Ectodermal cell (in vitro differentiated cells): ENCODE results near the gene SUGP2. TPM values are rescaled to one million over a fixed set of nuclear protein-coding genes. Genes with fewer than 3 reads are reported as not detected.

ENCODE experiments used
- H3K27ac ChIP-seq: 2 replicates; pipeline ENCODE4 v1.7.0; 2013; ENCODE audit warnings: mild to moderate bottlenecking, low read depth, low read length; ENCODE audit not compliant: insufficient read depth, poor library complexity, severe bottlenecking
- H3K27me3 ChIP-seq: 2 replicates; pipeline ENCODE4 v1.7.0; 2013; ENCODE audit warnings: mild to moderate bottlenecking, low read length; ENCODE audit not compliant: insufficient read depth, control insufficient read depth, poor library complexity, severe bottlenecking
- H3K36me3 ChIP-seq: one replicate; pipeline ENCODE4 v1.7.0; 2013; ENCODE audit warnings: low read length; ENCODE audit not compliant: control insufficient read depth, insufficient read depth
- H3K4me1 ChIP-seq: one replicate; pipeline ENCODE4 v1.7.0; 2013; ENCODE audit warnings: low read length; ENCODE audit not compliant: control insufficient read depth, insufficient read depth
- H3K4me3 ChIP-seq: 2 replicates; pipeline ENCODE4 v1.7.0; 2013; ENCODE audit warnings: low read depth, low read length, control low read depth; ENCODE audit not compliant: insufficient read depth
- H3K9me3 ChIP-seq: 2 replicates; pipeline ENCODE4 v1.7.0; 2013; ENCODE audit warnings: mild to moderate bottlenecking, low read length, moderate library complexity; ENCODE audit not compliant: control insufficient read depth
- WGBS, 2 experiments: methylation state at CpG; one replicate each; pipeline ENCODE4 v1.1.7; 2013; ENCODE audit warnings: missing lambda C conversion rate in 2 of 2; 5-methylcytosine and 5-hydroxymethylcytosine counted together
- polyA plus RNA-seq, 4 experiments: library from polyadenylated mRNA; stranded (reverse); fragments of 50-300 nt; gene quantifications; one replicate each; pipeline ENCODE4 v1.2.3, GENCODE V29; 2013

The SUGP2 gene
- 129 TPM for polyA plus RNA-seq (2013, experiment 1 of 4)
- polyA plus RNA-seq (2013, experiment 2 of 4), result 141 TPM
- polyA plus RNA-seq (2013, experiment 3 of 4), result 120 TPM
- 126 TPM for polyA plus RNA-seq (2013, experiment 4 of 4)

GRCh38 chr19:19033426-19034203 lies at the start of gene SUGP2, which contains the start of gene ARMC6:
Gene SUGP2 (minus strand): TSS chr19:19033517. CDS start chr19:19031071, 2,446 bp downstream.
Gene ARMC6 (plus strand): TSS chr19:19033603. CDS start chr19:19034210, 607 bp downstream.
- Histone ChIP-seq H3K9me3 (no peaks in the 10 kb centered on the region), H3K36me3 (peaks cover 11% of the 10 kb centered on the region), H3K4me3 (peak within 1 kb of the TSS; percentile 85), H3K27me3 (no peaks in the 10 kb centered on the region), H3K27ac (peak within 1 kb of the TSS; percentile 65), H3K4me1 (no peaks in the 10 kb centered on the region)
- WGBS, 2 experiments, result 0% methylated on average over 94 of the region's 94 CpGs

GRCh38 chr19:19081642-19082151 lies 48.4 kb upstream of the SUGP2 start:
- Histone ChIP-seq H3K9me3 (no peaks in the 10 kb centered on the region), H3K4me3 (no peak overlapping the region), H3K27ac (no peak overlapping the region), H3K36me3 (no peaks in the 10 kb centered on the region), H3K27me3 (no peaks in the 10 kb centered on the region), H3K4me1 (no peaks in the 10 kb centered on the region)
- WGBS, 2 experiments, result 85 to 89% methylated on average over 16 of the region's 16 CpGs

DNA sequence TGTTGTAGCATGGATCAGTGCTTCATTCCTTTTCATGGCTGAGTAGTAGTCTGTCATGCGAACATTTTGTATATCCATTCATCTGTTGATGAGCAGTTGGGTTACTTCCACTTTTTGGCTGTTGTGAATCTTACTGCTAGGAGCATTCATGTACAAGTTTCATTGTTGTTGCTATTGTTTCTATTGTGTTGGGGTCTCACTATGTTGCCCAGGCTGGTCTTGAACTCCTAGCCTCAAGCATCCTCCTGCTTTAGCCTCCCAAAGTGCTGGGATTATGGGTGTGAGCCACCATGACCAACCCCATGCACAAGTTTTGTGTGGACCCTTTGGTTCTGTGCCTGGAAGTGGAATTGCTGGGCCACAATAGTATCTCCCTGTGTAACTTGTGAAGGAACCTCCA lies 46.3 kb upstream of the SUGP2 start:
- Histone ChIP-seq H3K27ac (no peak overlapping the region), H3K9me3 (no peaks in the 10 kb centered on the region), H3K4me3 (no peak overlapping the region), H3K36me3 (no peaks in the 10 kb centered on the region), H3K27me3 (peaks cover 4% of the 10 kb centered on the region), H3K4me1 (no peaks in the 10 kb centered on the region)
- WGBS, 2 experiments, result 95 to 100% methylated on average over 1 of the region's 1 CpG

DNA sequence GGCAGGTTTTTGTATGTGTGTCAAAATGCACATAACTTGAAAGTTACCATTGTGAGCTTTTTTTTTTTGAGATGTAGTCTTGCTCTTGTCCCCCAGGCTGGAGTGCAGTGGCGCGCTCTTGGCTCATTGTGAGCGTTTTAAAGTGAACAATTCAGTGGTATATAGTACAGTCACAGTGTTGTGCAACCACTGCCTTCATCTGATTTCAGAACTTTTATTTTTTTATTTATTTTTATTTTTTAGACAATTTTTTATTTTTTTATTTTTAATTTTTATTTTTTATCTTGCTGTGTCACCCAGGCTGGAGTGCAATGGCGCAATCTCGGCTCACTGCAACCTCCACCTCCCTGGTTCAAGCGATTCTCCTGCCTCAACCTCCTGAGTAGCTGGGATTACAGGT lies 45.5 kb upstream of the SUGP2 start:
- WGBS, 2 experiments, result 91 to 93% methylated on average over 4 to 6 of the region's 6 CpGs
- Histone ChIP-seq H3K27me3 (peaks cover 4% of the 10 kb centered on the region), H3K36me3 (no peaks in the 10 kb centered on the region), H3K4me3 (no peak overlapping the region), H3K4me1 (no peaks in the 10 kb centered on the region), H3K27ac (no peak overlapping the region), H3K9me3 (no peaks in the 10 kb centered on the region)

DNA sequence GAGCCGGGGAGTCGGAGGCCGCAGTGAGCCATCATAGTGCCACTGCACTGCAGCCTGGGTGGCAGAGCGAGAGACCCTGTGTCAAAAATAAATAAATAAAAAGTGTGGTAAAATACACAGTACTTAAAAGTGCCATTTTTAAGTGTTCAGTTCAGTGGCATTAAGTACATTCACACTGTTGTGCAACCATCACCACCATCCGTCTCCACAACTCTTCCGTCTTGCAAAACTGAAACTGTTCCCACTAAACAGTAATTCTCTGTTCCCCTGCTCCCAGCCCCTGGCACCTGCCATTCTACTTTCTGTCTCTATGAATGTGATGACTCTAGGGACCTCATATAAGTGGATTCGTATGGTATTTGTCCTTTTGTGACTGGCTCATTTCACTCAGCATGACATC lies 43.8 kb upstream of the SUGP2 start:
- Histone ChIP-seq H3K36me3 (no peaks in the 10 kb centered on the region), H3K4me3 (no peak overlapping the region), H3K27ac (no peak overlapping the region), H3K9me3 (no peaks in the 10 kb centered on the region), H3K27me3 (peaks cover 4% of the 10 kb centered on the region), H3K4me1 (no peaks in the 10 kb centered on the region)
- 87 to 94% methylated on average over 7 of the region's 7 CpGs for WGBS, 2 experiments

DNA sequence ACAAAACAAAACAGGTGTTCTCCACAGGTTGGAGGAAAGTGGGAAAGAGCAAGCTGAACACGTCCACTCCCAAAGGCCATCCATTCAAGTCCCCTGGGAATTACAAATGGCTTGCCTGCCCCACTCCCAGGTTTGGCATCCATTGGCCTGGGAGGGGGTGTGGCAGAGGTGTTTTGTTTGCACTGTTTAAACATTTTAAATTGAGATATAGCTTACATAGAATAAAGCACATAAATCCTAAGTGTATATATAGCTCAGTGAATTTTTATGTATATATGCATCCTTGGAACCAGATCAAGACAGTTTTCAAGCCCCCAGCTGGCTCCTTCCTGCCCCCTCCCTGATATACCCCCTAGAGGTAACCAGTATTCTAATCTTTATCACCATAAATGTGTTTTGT lies 43.2 kb upstream of the SUGP2 start:
- WGBS, 2 experiments, result 80 to 81% methylated on average over 1 of the region's 1 CpG
- Histone ChIP-seq H3K36me3 (no peaks in the 10 kb centered on the region), H3K4me3 (no peak overlapping the region), H3K27ac (no peak overlapping the region), H3K9me3 (no peaks in the 10 kb centered on the region), H3K4me1 (no peaks in the 10 kb centered on the region), H3K27me3 (peaks cover 4% of the 10 kb centered on the region)

GRCh38 chr19:19075126-19075525 lies 41.8 kb upstream of the SUGP2 start:
- peaks cover 4% of the 10 kb centered on the region for H3K27me3 ChIP-seq

DNA sequence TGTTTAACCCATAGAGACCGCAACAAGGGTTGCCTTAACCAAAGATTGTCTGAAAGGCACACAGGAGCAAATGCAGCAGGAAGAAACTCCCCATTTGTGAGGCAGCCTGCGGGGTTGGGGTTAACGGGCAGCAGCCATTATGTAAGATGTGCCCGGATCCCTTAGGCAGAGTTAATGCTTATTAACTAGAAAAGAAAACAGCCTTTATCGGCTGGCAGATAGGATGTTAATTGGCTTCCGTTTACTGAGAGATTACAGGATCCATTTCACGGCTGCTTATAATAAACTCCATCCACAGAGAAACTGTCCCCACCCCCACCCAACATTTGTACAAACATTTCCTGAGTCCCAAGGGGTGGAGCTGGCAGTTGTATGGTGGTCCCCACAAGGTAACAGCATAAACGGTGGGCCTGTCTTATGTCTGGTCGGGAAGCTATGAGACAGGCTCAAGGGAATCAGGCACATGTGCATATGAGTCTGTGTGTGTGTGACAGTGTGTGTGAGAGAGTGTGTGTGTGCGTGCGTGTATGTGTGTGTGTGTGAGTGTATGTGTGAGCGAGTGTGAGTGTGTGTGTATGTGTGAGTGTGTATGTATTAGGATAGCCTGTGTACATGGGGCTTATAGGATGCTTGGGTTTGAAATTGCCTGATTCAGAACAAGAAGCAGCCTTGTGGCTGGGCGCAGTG lies 41.0 kb upstream of the SUGP2 start:
- Histone ChIP-seq H3K27me3 (peaks cover 4% of the 10 kb centered on the region), H3K4me3 (no peak overlapping the region), H3K36me3 (no peaks in the 10 kb centered on the region), H3K4me1 (no peaks in the 10 kb centered on the region), H3K9me3 (no peaks in the 10 kb centered on the region), H3K27ac (no peak overlapping the region)
- WGBS, 2 experiments, result 86 to 88% methylated on average over 13 of the region's 13 CpGs

More at GRCh38 chr19:19075126-19075525, 41.8 kb upstream of the SUGP2 start:
- H3K4me3 ChIP-seq, result no peak overlapping the region
- no peak overlapping the region for H3K27ac ChIP-seq
- no peaks in the 10 kb centered on the region for H3K9me3 ChIP-seq
- WGBS, 2 experiments, result 88 to 93% methylated on average over 8 of the region's 8 CpGs
- H3K4me1 ChIP-seq, result no peaks in the 10 kb centered on the region
- H3K36me3 ChIP-seq, result no peaks in the 10 kb centered on the region

DNA sequence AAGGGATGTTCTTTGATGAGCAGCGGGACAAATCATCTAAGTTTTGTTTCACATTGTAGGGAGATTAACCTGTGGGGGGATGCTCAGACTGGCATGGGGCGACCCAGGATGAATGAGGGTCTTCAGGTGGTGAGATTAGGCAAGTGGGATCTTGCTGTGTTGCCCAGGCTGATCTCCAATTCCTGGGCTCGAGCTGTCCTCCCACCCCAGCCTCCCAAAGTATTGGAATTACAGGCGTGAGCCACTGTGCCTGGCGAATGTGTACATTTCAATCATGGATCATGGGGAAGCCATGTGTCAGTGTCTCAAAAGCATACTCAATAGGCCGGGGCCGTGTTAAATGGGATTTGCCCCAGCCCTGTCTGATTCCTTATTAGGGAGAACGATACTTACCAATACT lies 38.6 kb upstream of the SUGP2 start:
- no peak overlapping the region for H3K4me3 ChIP-seq
- no peaks in the 10 kb centered on the region for H3K36me3 ChIP-seq
- H3K27ac ChIP-seq, result no peak overlapping the region
- WGBS, 2 experiments, result 92 to 94% methylated on average over 8 of the region's 8 CpGs
- no peaks in the 10 kb centered on the region for H3K4me1 ChIP-seq
- peaks cover 12% of the 10 kb centered on the region for H3K27me3 ChIP-seq
- H3K9me3 ChIP-seq, result no peaks in the 10 kb centered on the region
